WTC11 (cell line): Measurements from ENCODE around the gene MEPCE. TPM values are rescaled to one million over a fixed set of nuclear protein-coding genes. Genes with fewer than 3 reads are reported as not detected.

Experiments used
- ATAC-seq: fragments of 200-7000 bp; cut with Tn5 transposase; 2 replicates; pipeline ENCODE4 v1.10.0; 2021; ENCODE audit warnings: mild to moderate bottlenecking, moderate library complexity
- CTCF ChIA-PET: fragments of 300-600 bp; sonication (Branson Sonifier 250); formaldehyde crosslinking; loops from one replicate; lab custom pipeline; 2021; ENCODE audit warnings: antibody characterized with exemption; lab: Charles Lee
- POLR2A ChIA-PET: fragments of 350-600 bp; sonication (Branson Sonifier 250); formaldehyde crosslinking; loops from one replicate; lab custom pipeline; 2021; ENCODE audit warnings: antibody characterized with exemption; lab: Charles Lee
- DNase-seq: peaks from one replicate; pipeline ENCODE4 v3.0.0; 2021; ENCODE audit warnings: low spot score
- H3K27ac Mint-ChIP-seq: 2 replicates; pipeline ENCODE4 v1.8.0; 2021; ENCODE audit warnings: mixed read lengths
- H3K27me3 Mint-ChIP-seq: 2 replicates; pipeline ENCODE4 v1.8.0; 2021; ENCODE audit warnings: low read depth, mild to moderate bottlenecking, moderate library complexity, mixed read lengths
- H3K36me3 Mint-ChIP-seq: 2 replicates; pipeline ENCODE4 v1.8.0; 2021; ENCODE audit warnings: mixed read lengths
- H3K4me1 Mint-ChIP-seq: 2 replicates; pipeline ENCODE4 v1.8.0; 2022; ENCODE audit warnings: mixed read lengths
- H3K4me3 Mint-ChIP-seq: 2 replicates; pipeline ENCODE4 v1.8.0; 2021; ENCODE audit warnings: mild to moderate bottlenecking, moderate library complexity, mixed read lengths
- H3K9me3 Mint-ChIP-seq: 2 replicates; pipeline ENCODE4 v1.8.0; 2021; ENCODE audit warnings: mixed read lengths
- ESRRA ChIP-seq: sonication (generic); formaldehyde crosslinking; IDR thresholded peaks from 2 replicates; pipeline ENCODE4 v1.8.1; 2022; ENCODE audit warnings: mild to moderate bottlenecking, missing genetic modification reagents, borderline replicate concordance
- ETV6 ChIP-seq: sonication (generic); formaldehyde crosslinking; IDR thresholded peaks from 2 replicates; pipeline ENCODE4 v1.8.1; 2022; ENCODE audit warnings: mild to moderate bottlenecking, missing genetic modification reagents
- GTF2I ChIP-seq: fragments of 250-450 bp; sonication (Bioruptor Pico); conservative IDR thresholded peaks from 2 replicates; pipeline ENCODE4 v1.4.0; 2021; ENCODE audit warnings: mild to moderate bottlenecking
- JAZF1 ChIP-seq: fragments of 250-450 bp; sonication (Bioruptor Pico); IDR thresholded peaks from 2 replicates; pipeline ENCODE4 v1.9.0; 2021; ENCODE audit warnings: moderate library complexity, mild to moderate bottlenecking, inconsistent platforms
- NR2C2 ChIP-seq: sonication (generic); formaldehyde crosslinking; IDR thresholded peaks from 2 replicates; pipeline ENCODE4 v1.8.0; 2022; ENCODE audit warnings: mild to moderate bottlenecking, missing genetic modification reagents
- NR3C1 ChIP-seq: sonication (generic); formaldehyde crosslinking; conservative IDR thresholded peaks from 2 replicates; pipeline ENCODE4 v1.8.1; 2023; ENCODE audit warnings: low read depth, mild to moderate bottlenecking, missing genetic modification reagents
- SMAD4 ChIP-seq: sonication (generic); formaldehyde crosslinking; IDR thresholded peaks from 2 replicates; pipeline ENCODE4 v1.8.0; 2022; ENCODE audit warnings: mild to moderate bottlenecking, missing genetic modification reagents
- SP1 ChIP-seq: sonication (generic); formaldehyde crosslinking; conservative IDR thresholded peaks from 2 replicates; pipeline ENCODE4 v1.8.1; 2022; ENCODE audit warnings: missing genetic modification reagents
- TP53 ChIP-seq: sonication (generic); formaldehyde crosslinking; IDR thresholded peaks from 2 replicates; pipeline ENCODE4 v1.8.1; 2023; ENCODE audit warnings: mild to moderate bottlenecking, missing genetic modification reagents
- ZMAT4 ChIP-seq: fragments of 250-450 bp; sonication (Bioruptor Pico); IDR thresholded peaks from 2 replicates; pipeline ENCODE4 v1.9.0; 2021; ENCODE audit warnings: mild to moderate bottlenecking
- ZNF232 ChIP-seq: sonication (generic); formaldehyde crosslinking; IDR thresholded peaks from 2 replicates; pipeline ENCODE4 v1.8.0; 2022; ENCODE audit warnings: mild to moderate bottlenecking, missing genetic modification reagents
- total RNA-seq: library from RNA; stranded (reverse); gene quantifications from 3 replicates; pipeline ENCODE4 v1.2.3, GENCODE V29; 2021
- TF ChIP-seq, protein P1 (sequence below): sonication (generic); formaldehyde crosslinking; IDR thresholded peaks from 2 replicates; pipeline ENCODE4 v1.8.0; 2023; ENCODE audit warnings: missing genetic modification reagents, mild to moderate bottlenecking, borderline replicate concordance
- TF ChIP-seq, protein P2 (sequence below): sonication (generic); formaldehyde crosslinking; IDR thresholded peaks from 2 replicates; pipeline ENCODE4 v1.8.0; 2022; ENCODE audit warnings: missing genetic modification reagents
- TF ChIP-seq, protein P3 (sequence below): sonication (generic); formaldehyde crosslinking; IDR thresholded peaks from 2 replicates; pipeline ENCODE4 v1.8.1; 2023; ENCODE audit warnings: mild to moderate bottlenecking, moderate library complexity, missing genetic modification reagents

The MEPCE gene
- total RNA-seq, 1 experiment from 2014 or later = 41.9 TPM

GRCh38 chr7:100476101-100476780 is 46.6 kb downstream of the MEPCE start:
- POLR2A ChIA-PET = no interaction called here
- no peak for TF ChIP-seq SP1 (CRISPR knock-in tag)
- no peak for TF ChIP-seq TP53 (CRISPR knock-in tag)
- no peak for TF ChIP-seq ETV6 (CRISPR knock-in tag)
- TF ChIP-seq, protein P1, sequence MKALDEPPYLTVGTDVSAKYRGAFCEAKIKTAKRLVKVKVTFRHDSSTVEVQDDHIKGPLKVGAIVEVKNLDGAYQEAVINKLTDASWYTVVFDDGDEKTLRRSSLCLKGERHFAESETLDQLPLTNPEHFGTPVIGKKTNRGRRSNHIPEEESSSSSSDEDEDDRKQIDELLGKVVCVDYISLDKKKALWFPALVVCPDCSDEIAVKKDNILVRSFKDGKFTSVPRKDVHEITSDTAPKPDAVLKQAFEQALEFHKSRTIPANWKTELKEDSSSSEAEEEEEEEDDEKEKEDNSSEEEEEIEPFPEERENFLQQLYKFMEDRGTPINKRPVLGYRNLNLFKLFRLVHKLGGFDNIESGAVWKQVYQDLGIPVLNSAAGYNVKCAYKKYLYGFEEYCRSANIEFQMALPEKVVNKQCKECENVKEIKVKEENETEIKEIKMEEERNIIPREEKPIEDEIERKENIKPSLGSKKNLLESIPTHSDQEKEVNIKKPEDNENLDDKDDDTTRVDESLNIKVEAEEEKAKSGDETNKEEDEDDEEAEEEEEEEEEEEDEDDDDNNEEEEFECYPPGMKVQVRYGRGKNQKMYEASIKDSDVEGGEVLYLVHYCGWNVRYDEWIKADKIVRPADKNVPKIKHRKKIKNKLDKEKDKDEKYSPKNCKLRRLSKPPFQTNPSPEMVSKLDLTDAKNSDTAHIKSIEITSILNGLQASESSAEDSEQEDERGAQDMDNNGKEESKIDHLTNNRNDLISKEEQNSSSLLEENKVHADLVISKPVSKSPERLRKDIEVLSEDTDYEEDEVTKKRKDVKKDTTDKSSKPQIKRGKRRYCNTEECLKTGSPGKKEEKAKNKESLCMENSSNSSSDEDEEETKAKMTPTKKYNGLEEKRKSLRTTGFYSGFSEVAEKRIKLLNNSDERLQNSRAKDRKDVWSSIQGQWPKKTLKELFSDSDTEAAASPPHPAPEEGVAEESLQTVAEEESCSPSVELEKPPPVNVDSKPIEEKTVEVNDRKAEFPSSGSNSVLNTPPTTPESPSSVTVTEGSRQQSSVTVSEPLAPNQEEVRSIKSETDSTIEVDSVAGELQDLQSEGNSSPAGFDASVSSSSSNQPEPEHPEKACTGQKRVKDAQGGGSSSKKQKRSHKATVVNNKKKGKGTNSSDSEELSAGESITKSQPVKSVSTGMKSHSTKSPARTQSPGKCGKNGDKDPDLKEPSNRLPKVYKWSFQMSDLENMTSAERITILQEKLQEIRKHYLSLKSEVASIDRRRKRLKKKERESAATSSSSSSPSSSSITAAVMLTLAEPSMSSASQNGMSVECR (CRISPR knock-in tag) = no peak
- no peak for TF ChIP-seq ESRRA (CRISPR knock-in tag)
- TF ChIP-seq ZMAT4 (CRISPR knock-in tag) = no peak
- TF ChIP-seq NR3C1 (CRISPR knock-in tag) = no peak
- no peak for TF ChIP-seq GTF2I (CRISPR knock-in tag)
- TF ChIP-seq SMAD4 (CRISPR knock-in tag) = no peak
- TF ChIP-seq, protein P2, sequence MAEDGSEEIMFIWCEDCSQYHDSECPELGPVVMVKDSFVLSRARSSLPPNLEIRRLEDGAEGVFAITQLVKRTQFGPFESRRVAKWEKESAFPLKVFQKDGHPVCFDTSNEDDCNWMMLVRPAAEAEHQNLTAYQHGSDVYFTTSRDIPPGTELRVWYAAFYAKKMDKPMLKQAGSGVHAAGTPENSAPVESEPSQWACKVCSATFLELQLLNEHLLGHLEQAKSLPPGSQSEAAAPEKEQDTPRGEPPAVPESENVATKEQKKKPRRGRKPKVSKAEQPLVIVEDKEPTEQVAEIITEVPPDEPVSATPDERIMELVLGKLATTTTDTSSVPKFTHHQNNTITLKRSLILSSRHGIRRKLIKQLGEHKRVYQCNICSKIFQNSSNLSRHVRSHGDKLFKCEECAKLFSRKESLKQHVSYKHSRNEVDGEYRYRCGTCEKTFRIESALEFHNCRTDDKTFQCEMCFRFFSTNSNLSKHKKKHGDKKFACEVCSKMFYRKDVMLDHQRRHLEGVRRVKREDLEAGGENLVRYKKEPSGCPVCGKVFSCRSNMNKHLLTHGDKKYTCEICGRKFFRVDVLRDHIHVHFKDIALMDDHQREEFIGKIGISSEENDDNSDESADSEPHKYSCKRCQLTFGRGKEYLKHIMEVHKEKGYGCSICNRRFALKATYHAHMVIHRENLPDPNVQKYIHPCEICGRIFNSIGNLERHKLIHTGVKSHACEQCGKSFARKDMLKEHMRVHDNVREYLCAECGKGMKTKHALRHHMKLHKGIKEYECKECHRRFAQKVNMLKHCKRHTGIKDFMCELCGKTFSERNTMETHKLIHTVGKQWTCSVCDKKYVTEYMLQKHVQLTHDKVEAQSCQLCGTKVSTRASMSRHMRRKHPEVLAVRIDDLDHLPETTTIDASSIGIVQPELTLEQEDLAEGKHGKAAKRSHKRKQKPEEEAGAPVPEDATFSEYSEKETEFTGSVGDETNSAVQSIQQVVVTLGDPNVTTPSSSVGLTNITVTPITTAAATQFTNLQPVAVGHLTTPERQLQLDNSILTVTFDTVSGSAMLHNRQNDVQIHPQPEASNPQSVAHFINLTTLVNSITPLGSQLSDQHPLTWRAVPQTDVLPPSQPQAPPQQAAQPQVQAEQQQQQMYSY = no peak
- no peak for TF ChIP-seq JAZF1 (CRISPR knock-in tag)
- TF ChIP-seq NR2C2 (CRISPR knock-in tag) = no peak
- H3K36me3 Mint-ChIP-seq = no peaks in the 10 kb centered on the region
- peaks cover 23% of the 10 kb centered on the region for H3K4me1 Mint-ChIP-seq
- H3K27me3 Mint-ChIP-seq = no peaks in the 10 kb centered on the region
- ATAC-seq (no peak), DNase-seq (no peak)
- CTCF ChIA-PET = interaction anchor here (0.8 to 2.7 kb wide), 7 partner anchors 10 to 249 kb away, joined by 3 to 22 read pairs (median 4); partner anchors contain the start of gene AGFG2
- no peak overlapping the region for H3K27ac Mint-ChIP-seq
- no peak overlapping the region for H3K4me3 Mint-ChIP-seq
- no peaks in the 10 kb centered on the region for H3K9me3 Mint-ChIP-seq

- no peak for TF ChIP-seq ZNF232 (CRISPR knock-in tag)
- TF ChIP-seq, protein P3, sequence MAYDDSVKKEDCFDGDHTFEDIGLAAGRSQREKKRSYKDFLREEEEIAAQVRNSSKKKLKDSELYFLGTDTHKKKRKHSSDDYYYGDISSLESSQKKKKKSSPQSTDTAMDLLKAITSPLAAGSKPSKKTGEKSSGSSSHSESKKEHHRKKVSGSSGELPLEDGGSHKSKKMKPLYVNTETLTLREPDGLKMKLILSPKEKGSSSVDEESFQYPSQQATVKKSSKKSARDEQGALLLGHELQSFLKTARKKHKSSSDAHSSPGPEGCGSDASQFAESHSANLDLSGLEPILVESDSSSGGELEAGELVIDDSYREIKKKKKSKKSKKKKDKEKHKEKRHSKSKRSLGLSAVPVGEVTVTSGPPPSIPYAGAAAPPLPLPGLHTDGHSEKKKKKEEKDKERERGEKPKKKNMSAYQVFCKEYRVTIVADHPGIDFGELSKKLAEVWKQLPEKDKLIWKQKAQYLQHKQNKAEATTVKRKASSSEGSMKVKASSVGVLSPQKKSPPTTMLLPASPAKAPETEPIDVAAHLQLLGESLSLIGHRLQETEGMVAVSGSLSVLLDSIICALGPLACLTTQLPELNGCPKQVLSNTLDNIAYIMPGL (CRISPR knock-in tag) = peak; percentile 63; the same call in 1 of the 2 replicates
- ChIA-PET POLR2A (interaction anchor here (0.6 kb wide), 2 partner anchors 350 to 1830 kb away, joined by 3 read pairs; partner anchors contain the start of gene EPHB4), CTCF (interaction anchor here (0.7 to 7.3 kb wide), 16 partner anchors 7 to 214 kb away, joined by 3 to 82 read pairs (median 4); partner anchors contain the start of genes FBXO24, LRCH4 and MOSPD3)
- Mint-ChIP-seq H3K27ac (no peak overlapping the region), H3K36me3 (no peaks in the 10 kb centered on the region), H3K4me3 (peak overlapping the region; percentile 49), H3K27me3 (no peaks in the 10 kb centered on the region), H3K9me3 (no peaks in the 10 kb centered on the region), H3K4me1 (peaks cover 20% of the 10 kb centered on the region)
- peak; percentile 8; the same call in 1 of the 2 replicates for ATAC-seq
- DNase-seq = peak; percentile 62
These were observed 47.6 kb downstream of the MEPCE start for GRCh38 chr7:100476903-100477870.
